HL-60 (cell line): ENCODE measurements around the gene ZSCAN25.
"Not testable (repeated sequence)": the region's sequence is repeated elsewhere in the genome, so short reads cannot be mapped to it uniquely, and the experiment has no call there.

Experiments
- DNase-seq, 2 experiments: peaks; one replicate each; pipeline ENCODE4 v3.0.0-alpha.2; 2010 to 2020; ENCODE audit warnings: low read depth in 1 of 2, low spot score in 1 of 2
- H3K27ac ChIP-seq: fragments of 250-450 bp; sonication (Bioruptor Pico); replicated peaks from 2 replicates; pipeline ENCODE4 v1.5.1; 2020; ENCODE audit warnings: mild to moderate bottlenecking, moderate library complexity
- H3K27me3 ChIP-seq: fragments of 250-450 bp; sonication (Bioruptor Pico); 2 replicates; pipeline ENCODE4 v1.5.1; 2021; ENCODE audit warnings: mild to moderate bottlenecking, moderate library complexity; ENCODE audit not compliant: insufficient read depth, poor library complexity, severe bottlenecking
- H3K4me3 ChIP-seq: replicated peaks from 2 replicates; pipeline ENCODE4 v1.5.1; 2011; ENCODE audit warnings: mild to moderate bottlenecking, control low read depth, low read length; ENCODE audit not compliant: insufficient read depth
- CTCF ChIP-seq: IDR thresholded peaks from one replicate; pipeline ENCODE4 v1.5.1; 2011; ENCODE audit warnings: low read length, control low read depth, inconsistent platforms; ENCODE audit not compliant: insufficient read depth
- GABPA ChIP-seq: IDR thresholded peaks from 2 replicates; pipeline ENCODE4 v1.6.1; 2012; ENCODE audit warnings: low read depth
- POLR2AphosphoS5 ChIP-seq: IDR thresholded peaks from 2 replicates; pipeline ENCODE4 v1.6.1; 2012; ENCODE audit warnings: low read depth
- REST ChIP-seq: IDR thresholded peaks from 2 replicates; pipeline ENCODE4 v1.6.1; 2012; ENCODE audit warnings: low read depth; ENCODE audit not compliant: insufficient replicate concordance
- SPI1 ChIP-seq: IDR thresholded peaks from 2 replicates; pipeline ENCODE4 v1.6.1; 2012; ENCODE audit warnings: low read depth, mild to moderate bottlenecking, borderline replicate concordance

Gene ZSCAN25

GRCh38 chr7:99652671-99653070, 35.9 kb downstream of the ZSCAN25 start:
- TF ChIP-seq POLR2AphosphoS5 (no peak), CTCF (no peak), REST (no peak), GABPA (no peak), SPI1 (no peak)
- Histone ChIP-seq H3K27ac (no peak overlapping the region), H3K4me3 (no peak overlapping the region), H3K27me3 (no peaks in the 10 kb centered on the region)
- DNase-seq, result no peak

GRCh38 chr7:99653269-99653668, 36.5 kb downstream of the ZSCAN25 start:
- H3K4me3 ChIP-seq, H3K27me3 ChIP-seq, DNase-seq, H3K27ac ChIP-seq: not testable (repeated sequence)

- no peak for TF ChIP-seq REST
- TF ChIP-seq POLR2AphosphoS5, result no peak
- no peak for TF ChIP-seq GABPA
- TF ChIP-seq SPI1, result no peak
- TF ChIP-seq CTCF, result no peak
- DNase-seq, result no peak
- H3K4me3 ChIP-seq, result no peak overlapping the region
- no peaks in the 10 kb centered on the region for H3K27me3 ChIP-seq
- H3K27ac ChIP-seq, result no peak overlapping the region
Measured at GRCh38 chr7:99653754-99654153, 37.0 kb downstream of the ZSCAN25 start.

- H3K27me3 ChIP-seq, DNase-seq, H3K4me3 ChIP-seq, H3K27ac ChIP-seq: not testable (repeated sequence)
Measured at GRCh38 chr7:99654626-99655025, 37.9 kb downstream of the ZSCAN25 start.

- DNase-seq, H3K27ac ChIP-seq, H3K27me3 ChIP-seq, H3K4me3 ChIP-seq: not testable (repeated sequence)
Measured at GRCh38 chr7:99657879-99658278, 41.1 kb downstream of the ZSCAN25 start.
